DND-41 (cell line): ENCODE data around the gene ZNF398.
"Not testable (repeated sequence)": the region's sequence is repeated elsewhere in the genome, so short reads cannot be mapped to it uniquely, and the experiment has no call there.

Experiments used
- ATAC-seq: fragments of 200-7000 bp; cut with Tn5 transposase; 3 replicates; pipeline ENCODE4 v1.9.1; 2021; ENCODE audit warnings: low read depth; ENCODE audit not compliant: insufficient read depth
- DNase-seq: peaks from one replicate; pipeline ENCODE4 v3.0.0-alpha.2; 2020
- H2AFZ ChIP-seq: 2 replicates; pipeline ENCODE4 v1.6.0; 2012; ENCODE audit warnings: low read depth, low read length
- H3K27ac ChIP-seq: 2 replicates; pipeline ENCODE4 v1.5.1; 2012; ENCODE audit warnings: low read length, inconsistent platforms
- H3K27me3 ChIP-seq: fragments of 200-600 bp; sonication (generic); 2 replicates; pipeline ENCODE4 v1.6.0; 2012; ENCODE audit warnings: low read length, mild to moderate bottlenecking, inconsistent platforms; ENCODE audit not compliant: insufficient read depth, poor library complexity
- H3K36me3 ChIP-seq: 2 replicates; pipeline ENCODE4 v1.5.1; 2012; ENCODE audit warnings: low read length, inconsistent platforms; ENCODE audit not compliant: insufficient read depth
- H3K4me1 ChIP-seq: 2 replicates; pipeline ENCODE4 v1.5.1; 2012; ENCODE audit warnings: mild to moderate bottlenecking, low read length; ENCODE audit not compliant: insufficient read depth
- H3K4me2 ChIP-seq: 2 replicates; pipeline ENCODE4 v1.6.0; 2012; ENCODE audit warnings: mild to moderate bottlenecking, moderate library complexity, low read length, inconsistent platforms; ENCODE audit not compliant: insufficient read depth
- H3K4me3 ChIP-seq, 2 experiments: fragments of 200-600 bp in 1 of 2; shearing (Covaris generic) in 1 of 2; 2 replicates each; pipeline ENCODE4 v1.5.1; 2012 to 2016; ENCODE audit warnings: inconsistent platforms in 2 of 2, low read length in 2 of 2, mild to moderate bottlenecking in 2 of 2, low read depth in 1 of 2, moderate library complexity in 1 of 2
- H3K79me2 ChIP-seq: 2 replicates; pipeline ENCODE4 v1.6.0; 2012; ENCODE audit warnings: low read length, inconsistent platforms; ENCODE audit not compliant: insufficient read depth
- H3K9ac ChIP-seq: 2 replicates; pipeline ENCODE4 v1.6.0; 2012; ENCODE audit warnings: low read depth, mild to moderate bottlenecking, inconsistent platforms, low read length, moderate library complexity
- H3K9me3 ChIP-seq: 2 replicates; pipeline ENCODE4 v1.5.1; 2012; ENCODE audit warnings: low read length, moderate library complexity, mild to moderate bottlenecking, inconsistent platforms; ENCODE audit not compliant: insufficient read depth, severe bottlenecking
- H4K20me1 ChIP-seq: 2 replicates; pipeline ENCODE4 v1.6.0; 2012; ENCODE audit warnings: low read length; ENCODE audit not compliant: insufficient read depth
- CTCF ChIP-seq: IDR thresholded peaks from 2 replicates; pipeline ENCODE4 v1.5.1; 2012; ENCODE audit warnings: borderline replicate concordance, low read length, moderate library complexity, mild to moderate bottlenecking; ENCODE audit not compliant: poor library complexity, severe bottlenecking; ENCODE audit errors: extremely low read depth
- EZH2 ChIP-seq: IDR thresholded peaks from 3 replicates; pipeline ENCODE4 v1.6.1; 2012; ENCODE audit warnings: borderline replicate concordance, low read depth, mild to moderate bottlenecking, moderate library complexity, low read length, inconsistent platforms; ENCODE audit not compliant: severe bottlenecking

The ZNF398 gene

GRCh38 chr7:149223761-149224160 is 76.5 kb downstream of the ZNF398 start:
- DNase-seq (no peak), ATAC-seq (no peak)
- Histone ChIP-seq H3K4me3 (no peak overlapping the region), H3K79me2 (no peaks in the 10 kb centered on the region), H3K4me2 (no peak overlapping the region), H3K9ac (no peak overlapping the region), H3K9me3 (no peaks in the 10 kb centered on the region), H3K27me3 (no peaks in the 10 kb centered on the region), H4K20me1 (peaks cover 21% of the 10 kb centered on the region; the same call in 1 of the 2 replicates), H2AFZ (no peak overlapping the region), H3K36me3 (peaks cover 58% of the 10 kb centered on the region), H3K27ac (no peak overlapping the region), H3K4me1 (no peaks in the 10 kb centered on the region)
- TF ChIP-seq CTCF (no peak), EZH2 (no peak)

DNA sequence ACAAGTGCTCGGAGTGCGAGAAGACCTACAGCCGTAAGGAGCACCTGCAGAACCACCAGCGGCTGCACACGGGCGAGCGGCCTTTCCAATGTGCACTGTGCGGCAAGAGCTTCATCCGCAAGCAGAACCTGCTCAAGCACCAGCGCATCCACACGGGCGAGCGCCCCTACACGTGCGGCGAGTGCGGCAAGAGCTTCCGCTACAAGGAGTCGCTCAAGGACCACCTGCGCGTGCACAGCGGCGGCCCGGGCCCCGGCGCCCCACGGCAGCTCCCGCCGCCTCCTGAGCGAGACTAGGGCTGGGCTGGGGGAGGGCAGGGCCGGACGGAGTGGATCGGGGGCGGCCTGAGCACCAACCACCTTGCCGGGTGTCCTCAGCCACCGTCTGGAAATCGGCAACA is 77.1 kb downstream of the ZNF398 start:
- Histone ChIP-seq H3K27me3 (no peaks in the 10 kb centered on the region), H3K9me3 (no peaks in the 10 kb centered on the region), H2AFZ (no peak overlapping the region), H3K79me2 (no peaks in the 10 kb centered on the region), H3K4me3 (no peak overlapping the region), H3K4me2 (no peak overlapping the region), H3K9ac (no peak overlapping the region), H3K36me3 (peaks cover 52% of the 10 kb centered on the region), H3K4me1 (no peaks in the 10 kb centered on the region), H3K27ac (no peak overlapping the region), H4K20me1 (peaks cover 21% of the 10 kb centered on the region; the same call in 1 of the 2 replicates)
- ATAC-seq (no peak), DNase-seq (no peak)
- TF ChIP-seq EZH2, result no peak
- TF ChIP-seq CTCF, result no peak

- ATAC-seq (no peak), DNase-seq (no peak)
- Histone ChIP-seq H3K4me1 (no peaks in the 10 kb centered on the region), H2AFZ (no peak overlapping the region), H3K9me3 (no peaks in the 10 kb centered on the region), H3K4me3 (no peak overlapping the region), H3K36me3 (peaks cover 45% of the 10 kb centered on the region), H3K9ac (no peak overlapping the region), H3K27ac (no peak overlapping the region), H3K79me2 (no peaks in the 10 kb centered on the region), H4K20me1 (peaks cover 21% of the 10 kb centered on the region; the same call in 1 of the 2 replicates), H3K4me2 (no peak overlapping the region), H3K27me3 (no peaks in the 10 kb centered on the region)
- no peak for TF ChIP-seq CTCF
- TF ChIP-seq EZH2, result no peak
Measured at GRCh38 chr7:149225106-149225505, 77.9 kb downstream of the ZNF398 start.

DNA sequence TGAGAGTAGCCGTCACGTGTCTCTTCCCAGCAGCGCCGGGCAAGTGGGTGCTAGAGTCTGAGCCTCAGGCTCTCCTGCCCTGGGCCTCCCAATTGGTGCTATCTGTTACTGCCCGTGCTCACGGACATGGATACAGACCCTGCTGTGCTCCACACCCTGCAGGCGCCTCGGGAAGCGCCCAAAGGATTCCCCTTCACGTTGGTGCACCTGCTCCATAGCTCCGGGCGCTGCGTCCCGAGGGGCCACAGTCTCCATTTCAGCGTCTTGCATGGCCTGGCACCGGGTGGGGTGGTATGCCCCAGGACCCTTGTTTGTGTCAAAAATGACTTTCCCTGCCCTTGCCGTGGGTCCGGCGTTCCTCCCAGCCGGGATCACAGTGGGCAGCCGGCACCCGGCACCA is 78.4 kb downstream of the ZNF398 start:
- Histone ChIP-seq H3K79me2 (no peaks in the 10 kb centered on the region), H2AFZ (no peak overlapping the region), H4K20me1 (peaks cover 17% of the 10 kb centered on the region; the same call in 1 of the 2 replicates), H3K9ac (no peak overlapping the region), H3K4me2 (no peak overlapping the region), H3K27me3 (no peaks in the 10 kb centered on the region), H3K4me3 (no peak overlapping the region), H3K9me3 (no peaks in the 10 kb centered on the region), H3K27ac (no peak overlapping the region), H3K36me3 (peaks cover 39% of the 10 kb centered on the region), H3K4me1 (no peaks in the 10 kb centered on the region)
- TF ChIP-seq EZH2 (no peak), CTCF (no peak)
- ATAC-seq, result no peak
- no peak for DNase-seq

DNA sequence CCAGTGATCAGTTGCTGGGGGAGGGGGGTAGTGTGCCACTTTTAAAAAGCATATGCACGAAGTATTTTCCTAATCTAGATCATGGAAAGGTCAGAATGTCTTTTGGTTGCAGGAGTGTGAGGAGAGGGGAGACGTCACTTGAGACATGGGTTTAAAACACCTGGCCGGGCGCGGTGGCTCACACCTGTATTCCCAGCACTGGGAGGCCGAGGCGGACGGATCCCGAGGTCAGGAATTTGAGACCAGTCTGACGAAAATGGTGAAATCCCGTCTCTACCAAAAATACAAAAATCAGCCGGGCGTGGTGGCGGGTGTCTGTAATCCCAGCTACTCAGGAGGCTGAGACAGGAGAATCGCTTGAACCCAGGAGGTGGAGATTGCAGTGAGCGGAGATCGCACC is 79.1 kb downstream of the ZNF398 start:
- H3K79me2 ChIP-seq, ATAC-seq, DNase-seq, H3K9me3 ChIP-seq, H3K4me1 ChIP-seq, H3K27me3 ChIP-seq, H3K27ac ChIP-seq, H3K4me2 ChIP-seq, H2AFZ ChIP-seq, H3K4me3 ChIP-seq, H3K9ac ChIP-seq: not testable (repeated sequence)
- Histone ChIP-seq H3K36me3 (peaks cover 32% of the 10 kb centered on the region), H4K20me1 (peaks cover 14% of the 10 kb centered on the region; the same call in 1 of the 2 replicates)
